SJCRH30 (cell line): Measurements from ENCODE around the gene FGD4. TPM values are rescaled to one million over a fixed set of nuclear protein-coding genes. Genes with fewer than 3 reads are reported as not detected.

ENCODE experiments used
- DNase-seq, 2 experiments: peaks; one replicate each; pipeline ENCODE4 v3.0.0-alpha.2; 2015 to 2020
- H3K27ac ChIP-seq: fragments of 250-450 bp; sonication (Bioruptor Pico); 2 replicates; pipeline ENCODE4 v1.5.1; 2020; ENCODE audit warnings: mild to moderate bottlenecking, moderate library complexity
- H3K27me3 ChIP-seq: fragments of 250-450 bp; sonication (Bioruptor Pico); 2 replicates; pipeline ENCODE4 v1.5.1; 2020; ENCODE audit warnings: mild to moderate bottlenecking, moderate library complexity
- H3K36me3 ChIP-seq: fragments of 250-450 bp; sonication (Bioruptor Pico); 2 replicates; pipeline ENCODE4 v1.5.1; 2020; ENCODE audit warnings: mild to moderate bottlenecking, moderate library complexity
- H3K4me1 ChIP-seq: fragments of 250-450 bp; sonication (Bioruptor Pico); 2 replicates; pipeline ENCODE4 v1.5.1; 2020; ENCODE audit warnings: mild to moderate bottlenecking, moderate library complexity
- H3K4me3 ChIP-seq: fragments of 250-450 bp; sonication (Bioruptor Pico); 2 replicates; pipeline ENCODE4 v1.5.1; 2020; ENCODE audit warnings: mild to moderate bottlenecking, moderate library complexity
- H3K9me3 ChIP-seq: fragments of 250-450 bp; sonication (Bioruptor Pico); replicated peaks from 2 replicates; pipeline ENCODE4 v1.5.1; 2020; ENCODE audit warnings: mild to moderate bottlenecking, moderate library complexity
- total RNA-seq: library from RNA; depleted of rRNA; stranded (reverse); fragments of >200 nt; shearing (Covaris generic); gene quantifications from 2 replicates; pipeline ENCODE4 v1.2.3, GENCODE V29; 2014

The FGD4 gene
- total RNA-seq, 1 experiment from 2014 or later: 10.3 TPM

DNA sequence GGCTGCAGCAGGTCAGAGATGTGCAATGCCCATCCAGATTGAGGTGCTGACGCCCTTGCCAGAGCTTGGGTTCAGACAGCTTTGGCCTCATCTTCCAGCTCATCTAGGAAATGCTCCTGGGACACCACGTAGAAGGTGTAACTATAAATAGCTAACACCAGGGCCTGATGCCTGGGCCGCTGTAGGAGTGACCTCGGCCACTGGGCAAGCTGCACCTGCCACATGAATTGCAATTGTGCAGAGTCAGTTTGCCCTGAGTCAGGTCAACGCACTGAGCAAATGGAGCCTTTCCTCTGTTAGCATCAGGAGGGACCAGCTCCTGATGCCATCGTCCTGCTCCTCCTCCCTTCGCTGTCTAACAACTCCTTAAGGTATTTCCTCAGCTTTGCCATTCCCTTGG lies 262.3 kb downstream of the FGD4 start:
- H3K27ac ChIP-seq: no peak overlapping the region
- no peaks in the 10 kb centered on the region for H3K9me3 ChIP-seq
- H3K27me3 ChIP-seq: no peaks in the 10 kb centered on the region
- no peak overlapping the region for H3K4me3 ChIP-seq
- no peaks in the 10 kb centered on the region for H3K36me3 ChIP-seq
- H3K4me1 ChIP-seq: no peaks in the 10 kb centered on the region; the same call in 1 of the 2 replicates
- no peak for DNase-seq

- no peaks in the 10 kb centered on the region; the same call in 1 of the 2 replicates for H3K9me3 ChIP-seq
- H3K27me3 ChIP-seq: no peaks in the 10 kb centered on the region
- DNase-seq: no peak
- no peaks in the 10 kb centered on the region; the same call in 1 of the 2 replicates for H3K4me1 ChIP-seq
- H3K4me3 ChIP-seq: no peak overlapping the region
- no peaks in the 10 kb centered on the region for H3K36me3 ChIP-seq
- H3K27ac ChIP-seq: no peak overlapping the region
Observed at GRCh38 chr12:32662665-32663064, 263.3 kb downstream of the FGD4 start.

- H3K4me3 ChIP-seq: no peak overlapping the region
- H3K4me1 ChIP-seq: no peaks in the 10 kb centered on the region
- no peaks in the 10 kb centered on the region for H3K27me3 ChIP-seq
- no peak overlapping the region for H3K27ac ChIP-seq
- DNase-seq: no peak
- H3K9me3 ChIP-seq: peaks cover 7% of the 10 kb centered on the region
- H3K36me3 ChIP-seq: no peaks in the 10 kb centered on the region
Observed at GRCh38 chr12:32666018-32666417, 266.7 kb downstream of the FGD4 start.

- Histone ChIP-seq H3K27me3 (no peaks in the 10 kb centered on the region), H3K27ac (no peak overlapping the region), H3K4me3 (no peak overlapping the region), H3K9me3 (peaks cover 7% of the 10 kb centered on the region), H3K4me1 (peaks cover 2% of the 10 kb centered on the region; the same call in 1 of the 2 replicates), H3K36me3 (no peaks in the 10 kb centered on the region)
- no peak for DNase-seq
Observed at GRCh38 chr12:32669584-32669983, 270.2 kb downstream of the FGD4 start.

DNA sequence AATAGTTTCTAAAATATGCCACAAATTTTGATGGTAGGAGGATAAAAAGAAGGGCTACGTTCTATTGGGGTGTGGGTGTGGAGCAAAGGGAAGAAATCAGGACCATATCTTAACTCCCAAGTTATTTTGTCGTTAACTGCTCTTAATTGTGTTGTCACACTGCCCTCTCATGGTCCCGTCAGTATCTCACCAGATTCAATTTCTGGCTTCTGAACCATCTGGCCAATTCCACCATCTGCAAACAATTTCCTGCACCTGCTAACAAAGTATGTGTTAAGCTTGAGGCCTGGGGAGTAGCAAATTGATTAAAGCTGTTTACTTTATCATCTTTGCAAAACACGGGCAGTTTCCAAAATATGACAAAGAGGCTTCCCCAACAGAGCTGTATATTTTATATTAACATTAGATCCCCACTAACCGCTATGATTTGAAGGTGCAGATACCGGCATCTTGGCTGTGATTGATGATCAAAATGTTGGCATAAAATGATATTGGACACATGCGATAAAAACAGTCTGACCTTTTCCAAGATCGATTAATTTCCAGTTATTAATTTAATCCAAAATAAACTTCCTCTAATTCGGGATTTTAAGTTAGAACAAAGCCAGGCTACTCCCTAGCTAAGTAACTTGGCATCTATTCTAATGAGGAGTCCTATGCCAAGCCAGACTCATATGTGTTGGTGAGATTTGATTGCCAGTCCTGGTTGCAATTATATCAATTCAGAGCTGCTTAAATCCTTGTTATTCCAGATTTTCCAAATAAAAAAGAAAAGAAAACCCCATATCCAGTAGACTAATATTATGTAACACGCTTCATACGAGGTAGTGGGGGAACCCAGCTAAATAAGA lies 272.8 kb downstream of the FGD4 start:
- H3K9me3 ChIP-seq: peaks cover 7% of the 10 kb centered on the region; the same call in 1 of the 2 replicates
- H3K27ac ChIP-seq: no peak overlapping the region
- H3K4me1 ChIP-seq: peaks cover 2% of the 10 kb centered on the region; the same call in 1 of the 2 replicates
- H3K27me3 ChIP-seq: no peaks in the 10 kb centered on the region
- peak; percentile 39 to 81 for DNase-seq
- no peaks in the 10 kb centered on the region for H3K36me3 ChIP-seq
- H3K4me3 ChIP-seq: no peak overlapping the region

DNA sequence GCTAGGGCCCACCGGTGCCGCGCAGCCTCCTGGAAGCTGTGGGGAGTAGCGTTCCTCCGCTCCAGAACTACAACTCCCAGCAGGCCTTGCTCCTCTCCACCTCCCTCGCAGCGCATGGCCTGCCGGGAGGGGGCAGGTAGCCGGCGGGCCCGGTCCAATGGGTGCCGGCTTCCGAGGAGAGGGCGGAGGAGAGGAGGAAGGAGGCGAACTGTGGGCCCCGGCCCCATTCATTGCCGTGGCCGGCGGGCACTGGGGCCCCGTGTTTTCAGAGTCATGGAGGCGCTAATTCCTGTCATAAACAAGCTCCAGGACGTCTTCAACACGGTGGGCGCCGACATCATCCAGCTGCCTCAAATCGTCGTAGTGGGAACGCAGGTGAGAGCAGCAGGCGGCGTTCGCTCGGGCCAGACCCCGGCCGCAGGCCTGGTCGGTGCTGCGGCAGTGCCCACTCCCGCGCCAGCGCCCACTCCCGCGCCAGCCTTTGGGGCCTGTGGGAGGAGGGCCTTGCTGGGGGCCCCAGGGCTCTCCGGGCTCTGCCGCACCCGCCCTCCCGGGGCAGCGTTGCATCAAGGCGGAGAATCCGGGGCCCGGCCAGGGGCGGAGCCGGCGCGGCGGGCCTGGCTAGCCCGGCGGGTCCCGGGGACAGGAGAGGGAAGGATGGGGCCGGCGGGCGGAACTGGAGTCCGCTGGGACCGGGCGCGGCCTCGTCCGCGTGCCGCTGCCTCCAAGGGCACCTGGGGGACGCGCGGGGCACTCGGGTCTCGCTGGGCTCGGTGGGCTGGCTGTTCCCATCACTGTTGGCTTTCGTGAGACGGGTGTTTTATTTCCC lies 279.9 kb downstream of the FGD4 start, which contains the start of gene DNM1L:
DNM1L (plus strand) TSS at position 211 of the 829 bp plus-strand sequence; CDS start at position 274, 63 bp downstream.
- peaks cover 4% of the 10 kb centered on the region; the same call in 1 of the 2 replicates for H3K4me1 ChIP-seq
- H3K4me3 ChIP-seq: peak within 1 kb of the TSS; percentile 92
- H3K27me3 ChIP-seq: no peaks in the 10 kb centered on the region
- peak within 1 kb of the TSS; percentile 87 for H3K27ac ChIP-seq
- H3K36me3 ChIP-seq: peaks cover 13% of the 10 kb centered on the region; the same call in 1 of the 2 replicates
- peak; percentile 94 to 96 for DNase-seq
- H3K9me3 ChIP-seq: no peaks in the 10 kb centered on the region

- no peak for DNase-seq
- peaks cover 16% of the 10 kb centered on the region; the same call in 1 of the 2 replicates for H3K36me3 ChIP-seq
- H3K4me1 ChIP-seq: peaks cover 4% of the 10 kb centered on the region; the same call in 1 of the 2 replicates
- no peaks in the 10 kb centered on the region for H3K9me3 ChIP-seq
- H3K4me3 ChIP-seq: peak overlapping the region; percentile 92
- no peaks in the 10 kb centered on the region for H3K27me3 ChIP-seq
- peak overlapping the region; percentile 87 for H3K27ac ChIP-seq
Observed at GRCh38 chr12:32679920-32680237, 280.5 kb downstream of the FGD4 start.

DNA sequence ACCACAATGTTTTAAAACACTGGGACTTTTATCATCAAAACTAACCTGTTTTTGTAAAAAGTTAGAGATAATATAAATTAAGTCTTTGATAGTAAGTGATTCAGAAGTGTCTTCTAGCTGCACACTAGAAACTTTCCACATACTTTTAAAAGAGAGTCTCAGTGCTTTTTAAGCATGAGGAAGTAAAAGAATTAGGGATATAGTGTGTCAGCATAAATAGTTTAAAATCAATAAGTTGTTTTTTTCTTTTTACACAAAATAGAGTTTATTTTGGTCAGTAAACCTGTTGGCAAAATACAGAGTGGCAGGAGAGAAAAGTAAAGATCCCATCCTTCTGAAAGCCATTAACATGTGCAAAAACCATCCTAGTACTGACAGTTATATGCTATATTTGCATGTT lies 281.4 kb downstream of the FGD4 start:
- no peak for DNase-seq
- H3K36me3 ChIP-seq: peaks cover 18% of the 10 kb centered on the region; the same call in 1 of the 2 replicates
- H3K27ac ChIP-seq: no peak overlapping the region
- H3K4me1 ChIP-seq: peaks cover 4% of the 10 kb centered on the region; the same call in 1 of the 2 replicates
- H3K9me3 ChIP-seq: no peaks in the 10 kb centered on the region
- peak overlapping the region; percentile 92 for H3K4me3 ChIP-seq
- no peaks in the 10 kb centered on the region for H3K27me3 ChIP-seq

GRCh38 chr12:32681272-32681671 lies 281.9 kb downstream of the FGD4 start:
- Histone ChIP-seq H3K4me3 (no peak overlapping the region), H3K36me3 (peaks cover 21% of the 10 kb centered on the region; the same call in 1 of the 2 replicates), H3K4me1 (peaks cover 4% of the 10 kb centered on the region; the same call in 1 of the 2 replicates), H3K27ac (no peak overlapping the region), H3K9me3 (no peaks in the 10 kb centered on the region), H3K27me3 (no peaks in the 10 kb centered on the region)
- no peak for DNase-seq

DNA sequence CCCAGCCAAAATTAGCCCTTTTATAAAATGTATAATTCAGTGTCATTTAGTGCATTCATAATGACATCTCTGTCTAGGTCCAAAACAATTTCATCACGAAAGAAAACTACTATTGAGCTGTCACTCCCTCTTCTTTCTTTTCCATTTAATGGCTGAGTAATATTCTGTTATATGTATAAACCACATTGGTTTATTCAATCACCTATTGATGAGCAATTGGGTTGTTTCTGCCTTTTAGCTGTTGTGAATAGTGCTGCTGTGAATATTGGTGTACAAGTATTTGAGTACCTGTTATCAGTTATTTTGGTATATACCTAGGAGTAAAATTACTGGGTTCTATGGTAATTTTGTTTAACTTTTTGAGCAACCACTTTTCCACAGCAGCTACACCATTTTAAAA lies 287.0 kb downstream of the FGD4 start:
- Histone ChIP-seq H3K9me3 (no peaks in the 10 kb centered on the region), H3K36me3 (peaks cover 18% of the 10 kb centered on the region; the same call in 1 of the 2 replicates), H3K27ac (no peak overlapping the region), H3K4me3 (no peak overlapping the region), H3K27me3 (no peaks in the 10 kb centered on the region), H3K4me1 (no peaks in the 10 kb centered on the region)
- no peak for DNase-seq

- Histone ChIP-seq H3K9me3 (no peaks in the 10 kb centered on the region), H3K27me3 (no peaks in the 10 kb centered on the region)
Observed at GRCh38 chr12:32688786-32689185, 289.4 kb downstream of the FGD4 start.

GRCh38 chr12:32690927-32691326 lies 291.6 kb downstream of the FGD4 start:
- Histone ChIP-seq H3K36me3 (peaks cover 7% of the 10 kb centered on the region; the same call in 1 of the 2 replicates), H3K4me3 (no peak overlapping the region), H3K9me3 (no peaks in the 10 kb centered on the region), H3K4me1 (no peaks in the 10 kb centered on the region), H3K27me3 (no peaks in the 10 kb centered on the region), H3K27ac (no peak overlapping the region)
- no peak for DNase-seq

More at GRCh38 chr12:32688786-32689185, 289.4 kb downstream of the FGD4 start:
- Histone ChIP-seq H3K4me3 (no peak overlapping the region), H3K36me3 (peaks cover 13% of the 10 kb centered on the region; the same call in 1 of the 2 replicates), H3K4me1 (no peaks in the 10 kb centered on the region), H3K27ac (no peak overlapping the region)
- DNase-seq: no peak

- no peak for DNase-seq
- no peak overlapping the region for H3K4me3 ChIP-seq
- no peak overlapping the region for H3K27ac ChIP-seq
- no peaks in the 10 kb centered on the region for H3K27me3 ChIP-seq
- H3K36me3 ChIP-seq: 0 out of 2 replicates have a peak, but pooled peaks cover 2% of the 10 kb centered on the region
- peaks cover 2% of the 10 kb centered on the region; the same call in 1 of the 2 replicates for H3K4me1 ChIP-seq
- H3K9me3 ChIP-seq: no peaks in the 10 kb centered on the region
Observed at GRCh38 chr12:32692358-32692757, 293.0 kb downstream of the FGD4 start.

- no peak for DNase-seq
- Histone ChIP-seq H3K4me3 (no peak overlapping the region), H3K9me3 (no peaks in the 10 kb centered on the region)
Observed at GRCh38 chr12:32693036-32693435, 293.7 kb downstream of the FGD4 start.

More at GRCh38 chr12:32693036-32693435, 293.7 kb downstream of the FGD4 start:
- Histone ChIP-seq H3K4me1 (peaks cover 5% of the 10 kb centered on the region; the same call in 1 of the 2 replicates), H3K27ac (no peak overlapping the region), H3K36me3 (0 out of 2 replicates have a peak, but pooled peaks cover 2% of the 10 kb centered on the region), H3K27me3 (no peaks in the 10 kb centered on the region)
